Sigmoid colon (tissue), 7 donors: ENCODE results near the gene PAK5. TPM values are rescaled to one million over a fixed set of nuclear protein-coding genes. Genes with fewer than 3 reads are reported as not detected.

Experiments
- DNase-seq: peaks from one replicate; pipeline ENCODE4 v3.0.0-alpha.2; 2019
- H3K27ac ChIP-seq, 4 donors: fragments of 200-600 bp; sonication (generic); one replicate each; pipeline ENCODE4 v1.5.1; 2016 to 2019; ENCODE audit warnings: mild to moderate bottlenecking in 1 of 4
- H3K27me3 ChIP-seq, 3 donors: fragments of 200-600 bp; sonication (generic); one replicate each; pipeline ENCODE4 v1.5.1; 2019; ENCODE audit warnings: mild to moderate bottlenecking in 1 of 3
- H3K36me3 ChIP-seq, 4 donors: fragments of 200-600 bp; sonication (generic); one replicate each; pipeline ENCODE4 v1.5.1; 2016 to 2019
- H3K4me1 ChIP-seq, 4 donors: fragments of 200-600 bp; sonication (generic); one replicate each; pipeline ENCODE4 v1.5.1; 2017 to 2019
- H3K4me3 ChIP-seq, 4 donors: fragments of 200-600 bp; sonication (generic); one replicate each; pipeline ENCODE4 v1.5.1; 2017 to 2019; ENCODE audit warnings: mild to moderate bottlenecking in 2 of 4, moderate library complexity in 1 of 4
- H3K9me3 ChIP-seq, 4 donors: fragments of 200-600 bp in 3 of 4; sonication (generic) in 3 of 4; one replicate each; pipeline versions ENCODE4 v1.5.1 to v1.6.1; 2013 to 2019
- CTCF ChIP-seq, 4 experiments: fragments of 450-650 bp in 3 of 4; fragments of 200-600 bp in 1 of 4; IDR thresholded peaks; one replicate each; pipeline ENCODE4 v1.5.1; 2016 to 2019; ENCODE audit warnings: antibody characterized with exemption in 4 of 4, mild to moderate bottlenecking in 3 of 4, moderate library complexity in 2 of 4
- EP300 ChIP-seq, 4 donors: sonication (generic); formaldehyde crosslinking; IDR thresholded peaks; one replicate each; pipeline ENCODE4 v1.6.1; 2017; ENCODE audit warnings: antibody characterized with exemption in 4 of 4
- POLR2A ChIP-seq, 2 donors: fragments of 450-650 bp; IDR thresholded peaks; one replicate each; pipeline ENCODE4 v1.6.1; 2016; ENCODE audit warnings: antibody characterized with exemption in 2 of 2, mild to moderate bottlenecking in 2 of 2, moderate library complexity in 2 of 2
- POLR2AphosphoS5 ChIP-seq, 4 donors: sonication (generic); formaldehyde crosslinking; IDR thresholded peaks; one replicate each; pipeline ENCODE4 v1.6.1; 2017; ENCODE audit warnings: antibody characterized with exemption in 4 of 4
- WGBS, 2 donors: extraction: QIAGEN DNeasy Blood & Tissue Kit; methylation state at CpG; one replicate each; pipeline ENCODE4 v1.1.7; 2013; 5-methylcytosine and 5-hydroxymethylcytosine counted together
- intact Hi-C: fragments of 100-400 bp; cut with DNase I; formaldehyde crosslinking; loops from one replicate; pipeline ENCODE4 v1.15.1; 2023
- polyA plus RNA-seq, 3 donors: library from polyadenylated mRNA; stranded (reverse); fragments of 200-250 nt; gene quantifications; one replicate each; pipeline ENCODE4 v1.2.3, GENCODE V29; 2013
- total RNA-seq, 4 donors: library from RNA; depleted of rRNA; stranded (reverse); fragments of >200 nt; gene quantifications; one replicate each; pipeline ENCODE4 v1.1.0, GENCODE V29; 2016
- donor health status: healthy with polysubstance abuse.
- donor health status: Bipolar disorder and iron deficiency.
- donor health status: healthy.

Gene PAK5
- total and polyA plus RNA-seq, 7 donors: 0.03 to 0.36 (median 0.16) TPM; not detected in 2

GRCh38 chr20:9520086-9520485 lies 318.8 kb downstream of the PAK5 start:
- Histone ChIP-seq H3K4me3 (no peak overlapping the region), H3K27ac (no peak overlapping the region), H3K9me3 (no peaks in the 10 kb centered on the region), H3K4me1 (peaks cover 0 to 17% (median 13%) of the 10 kb centered on the region in 4 donors), H3K27me3 (peaks cover 8 to 37% (median 20%) of the 10 kb centered on the region in 3 donors), H3K36me3 (no peaks in the 10 kb centered on the region)
- no peak for TF ChIP-seq CTCF (IDR thresholded peaks at IDR 0.05)
- TF ChIP-seq POLR2AphosphoS5 (IDR thresholded peaks at IDR 0.05): no peak
- TF ChIP-seq EP300 (IDR thresholded peaks at IDR 0.05): no peak
- no peak for TF ChIP-seq POLR2A (IDR thresholded peaks at IDR 0.05)
- no peak for DNase-seq
- WGBS, 2 donors: 61 to 65% methylated on average over 4 of the region's 4 CpGs
- intact Hi-C loops: no loop called here

- no peak for DNase-seq
- Histone ChIP-seq H3K36me3 (no peaks in the 10 kb centered on the region), H3K9me3 (no peaks in the 10 kb centered on the region), H3K27me3 (peaks cover 15 to 51% (median 20%) of the 10 kb centered on the region in 3 donors), H3K4me3 (no peak overlapping the region), H3K4me1 (peaks cover 0 to 27% (median 17%) of the 10 kb centered on the region in 4 donors), H3K27ac (no peak overlapping the region)
- intact Hi-C loops: no loop called here
- 25 to 30% methylated on average over 8 of the region's 8 CpGs for WGBS, 2 donors
- TF ChIP-seq POLR2AphosphoS5 (IDR thresholded peaks at IDR 0.05) (no peak), POLR2A (IDR thresholded peaks at IDR 0.05) (no peak), CTCF (IDR thresholded peaks at IDR 0.05) (no peak), EP300 (IDR thresholded peaks at IDR 0.05) (no peak)
Observed at GRCh38 chr20:9518576-9519175, 320.2 kb downstream of the PAK5 start.

GRCh38 chr20:9517297-9518162 lies 321.3 kb downstream of the PAK5 start:
- no peak for TF ChIP-seq CTCF (IDR thresholded peaks at IDR 0.05)
- TF ChIP-seq EP300 (IDR thresholded peaks at IDR 0.05): no peak
- no peak for TF ChIP-seq POLR2A (IDR thresholded peaks at IDR 0.05)
- no peak for TF ChIP-seq POLR2AphosphoS5 (IDR thresholded peaks at IDR 0.05)
- no peak overlapping the region for H3K27ac ChIP-seq
- no peaks in the 10 kb centered on the region for H3K36me3 ChIP-seq
- DNase-seq: no peak
- no peak overlapping the region for H3K4me3 ChIP-seq
- intact Hi-C loops: no loop called here
- 41 to 53% methylated on average over 8 of the region's 8 CpGs for WGBS, 2 donors
- H3K9me3 ChIP-seq: no peaks in the 10 kb centered on the region
- peaks cover 0 to 27% (median 17%) of the 10 kb centered on the region in 4 donors for H3K4me1 ChIP-seq
- peaks cover 15 to 52% (median 20%) of the 10 kb centered on the region in 3 donors for H3K27me3 ChIP-seq

- H3K4me3 ChIP-seq: peak overlapping the region in 3 of 4 donors; percentile 7 to 28 (median 15)
- no peak overlapping the region for H3K27ac ChIP-seq
- no peaks in the 10 kb centered on the region for H3K36me3 ChIP-seq
- H3K27me3 ChIP-seq: peaks cover 15 to 55% (median 20%) of the 10 kb centered on the region in 3 donors
- no peak for TF ChIP-seq POLR2AphosphoS5 (IDR thresholded peaks at IDR 0.05)
- no peak for TF ChIP-seq POLR2A (IDR thresholded peaks at IDR 0.05)
- no peak for TF ChIP-seq CTCF (IDR thresholded peaks at IDR 0.05)
- no peak for TF ChIP-seq EP300 (IDR thresholded peaks at IDR 0.05)
- peaks cover 0 to 27% (median 17%) of the 10 kb centered on the region in 4 donors for H3K4me1 ChIP-seq
- no peaks in the 10 kb centered on the region for H3K9me3 ChIP-seq
- DNase-seq: no peak
- WGBS, 2 donors: 4 to 13% methylated on average over 28 of the region's 28 CpGs
- intact Hi-C loops: no loop called here
Observed at GRCh38 chr20:9516234-9516871, 322.5 kb downstream of the PAK5 start.
